Adipocyte (in vitro differentiated cells): Measurements from ENCODE around the gene TIMM17A.

ENCODE experiments used
- DNase-seq: peaks from one replicate; pipeline ENCODE4 v3.0.0-alpha.2; 2015; ENCODE audit warnings: low read depth
- H3K27me3 ChIP-seq: replicated peaks from 2 replicates; pipeline ENCODE4 v1.7.0; 2013; ENCODE audit warnings: mild to moderate bottlenecking, low read length, moderate library complexity; ENCODE audit not compliant: control insufficient read depth, insufficient read depth
- H3K36me3 ChIP-seq: 2 replicates; pipeline ENCODE4 v1.7.0; 2013; ENCODE audit warnings: low read length, mild to moderate bottlenecking, moderate library complexity; ENCODE audit not compliant: control insufficient read depth, insufficient read depth, severe bottlenecking
- H3K4me1 ChIP-seq: 2 replicates; pipeline ENCODE4 v1.7.0; 2013; ENCODE audit warnings: mild to moderate bottlenecking, low read length, moderate library complexity; ENCODE audit not compliant: control insufficient read depth, insufficient read depth
- H3K4me3 ChIP-seq: 2 replicates; pipeline ENCODE4 v1.7.0; 2013; ENCODE audit warnings: mild to moderate bottlenecking, low read length, moderate library complexity
- H3K9ac ChIP-seq: 2 replicates; pipeline ENCODE4 v1.7.0; 2013; ENCODE audit warnings: mild to moderate bottlenecking, low read length, moderate library complexity
- H3K9me3 ChIP-seq: 2 replicates; pipeline ENCODE4 v1.7.0; 2013; ENCODE audit warnings: mild to moderate bottlenecking, low read length, moderate library complexity; ENCODE audit not compliant: control insufficient read depth

TIMM17A gene

DNA sequence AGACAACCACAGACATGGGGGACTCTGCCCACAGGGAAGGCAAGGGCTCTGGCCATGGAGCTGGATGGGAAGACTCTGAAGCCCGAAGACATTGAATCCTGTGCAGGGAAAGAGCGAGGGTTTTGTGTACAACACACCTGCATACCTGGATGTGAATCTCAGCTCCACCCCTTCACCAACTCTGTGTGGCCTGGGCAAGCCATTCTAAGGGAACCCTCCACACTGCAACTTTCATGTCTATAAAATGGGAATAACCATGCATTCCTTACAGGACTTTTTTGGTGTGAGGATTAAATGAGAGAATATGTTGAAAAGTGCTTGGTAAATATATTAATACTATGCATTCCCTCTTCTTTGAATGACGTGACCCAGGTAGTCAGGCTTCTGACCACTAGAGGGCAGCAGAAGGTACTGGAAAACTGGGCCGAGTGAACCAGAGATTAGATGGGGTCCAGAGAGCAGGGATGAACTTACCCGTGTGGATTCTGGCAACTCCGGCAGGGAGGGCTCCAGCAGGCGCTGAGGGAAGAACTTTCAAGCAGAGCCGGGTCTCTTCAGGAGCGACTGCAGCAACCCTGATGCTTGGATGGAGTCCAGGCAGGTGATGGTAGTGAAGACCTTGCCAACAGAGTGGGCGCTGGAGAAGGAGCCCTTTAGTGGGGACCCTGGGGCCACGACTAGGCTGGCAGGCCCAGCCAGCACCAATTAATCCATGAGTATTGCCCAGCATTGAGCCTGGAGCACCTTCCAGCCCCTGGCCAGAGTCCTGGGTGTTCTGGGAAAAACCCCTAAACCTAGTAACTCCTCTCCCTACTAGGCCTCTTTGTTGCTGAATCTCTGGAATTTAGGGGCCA lies 54.2 kb downstream of the TIMM17A start:
- no peaks in the 10 kb centered on the region for H3K9me3 ChIP-seq
- no peak overlapping the region for H3K9ac ChIP-seq
- H3K36me3 ChIP-seq: peaks cover 10% of the 10 kb centered on the region
- peaks cover 7% of the 10 kb centered on the region for H3K27me3 ChIP-seq
- no peak overlapping the region for H3K4me3 ChIP-seq
- H3K4me1 ChIP-seq: peaks cover 15% of the 10 kb centered on the region
- peak; percentile 93 for DNase-seq

- Histone ChIP-seq H3K4me3 (no peak within 1 kb of the TSS), H3K9me3 (no peaks in the 10 kb centered on the region), H3K36me3 (peaks cover 2% of the 10 kb centered on the region), H3K27me3 (peaks cover 7% of the 10 kb centered on the region), H3K9ac (no peak within 1 kb of the TSS), H3K4me1 (peaks cover 9% of the 10 kb centered on the region)
- DNase-seq: no peak
These were observed 55.1 kb downstream of the TIMM17A start, which contains the start of gene ELF3 for GRCh38 chr1:202010180-202011015. Gene ELF3, plus strand, starts transcription at chr1:202010587. Its CDS starts 550 bp downstream, at chr1:202011137.

GRCh38 chr1:202011994-202012393 lies 56.7 kb downstream of the TIMM17A start:
- no peak overlapping the region for H3K4me3 ChIP-seq
- H3K27me3 ChIP-seq: peaks cover 7% of the 10 kb centered on the region
- no peaks in the 10 kb centered on the region for H3K36me3 ChIP-seq
- no peak overlapping the region for H3K9ac ChIP-seq
- H3K9me3 ChIP-seq: no peaks in the 10 kb centered on the region
- no peak for DNase-seq
- H3K4me1 ChIP-seq: no peaks in the 10 kb centered on the region

DNA sequence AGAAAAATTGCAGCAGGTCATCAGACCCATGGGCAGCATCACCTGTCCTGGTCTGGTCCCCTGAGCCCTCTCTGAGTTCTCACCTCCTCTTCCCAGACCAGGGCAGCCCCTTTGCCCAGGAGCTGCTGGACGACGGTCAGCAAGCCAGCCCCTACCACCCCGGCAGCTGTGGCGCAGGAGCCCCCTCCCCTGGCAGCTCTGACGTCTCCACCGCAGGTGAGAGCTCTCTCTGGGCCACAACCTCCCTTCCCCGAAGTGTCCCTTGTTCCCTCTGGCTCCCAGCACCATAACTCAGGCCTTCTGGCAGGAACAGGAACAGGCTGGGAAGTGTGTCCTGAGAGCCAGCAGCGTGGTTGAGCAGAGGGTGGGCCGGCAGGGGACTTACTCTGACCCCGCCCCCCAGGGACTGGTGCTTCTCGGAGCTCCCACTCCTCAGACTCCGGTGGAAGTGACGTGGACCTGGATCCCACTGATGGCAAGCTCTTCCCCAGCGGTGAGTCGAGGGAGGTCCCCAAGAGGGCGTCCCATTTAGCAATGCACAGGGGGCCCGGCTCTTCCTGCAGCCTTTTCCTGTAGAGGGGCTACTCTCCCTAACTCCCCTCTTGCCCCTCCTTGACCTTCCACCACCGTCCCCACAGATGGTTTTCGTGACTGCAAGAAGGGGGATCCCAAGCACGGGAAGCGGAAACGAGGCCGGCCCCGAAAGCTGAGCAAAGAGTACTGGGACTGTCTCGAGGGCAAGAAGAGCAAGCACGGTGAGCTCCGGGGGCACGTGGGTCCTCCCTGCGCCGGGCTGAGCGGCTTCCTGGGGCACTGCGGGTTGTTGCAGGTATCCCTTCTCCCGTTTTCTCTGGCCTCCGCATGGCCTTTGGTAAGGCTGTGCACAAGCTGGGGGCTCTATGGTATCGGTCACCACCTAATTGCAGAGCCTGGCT lies 57.5 kb downstream of the TIMM17A start:
- Histone ChIP-seq H3K9me3 (no peaks in the 10 kb centered on the region), H3K4me3 (no peak overlapping the region), H3K4me1 (no peaks in the 10 kb centered on the region), H3K36me3 (no peaks in the 10 kb centered on the region), H3K9ac (no peak overlapping the region), H3K27me3 (peaks cover 7% of the 10 kb centered on the region)
- no peak for DNase-seq

GRCh38 chr1:202013603-202014002 lies 58.3 kb downstream of the TIMM17A start:
- H3K9ac ChIP-seq: no peak overlapping the region
- H3K4me1 ChIP-seq: no peaks in the 10 kb centered on the region
- no peak for DNase-seq
- no peaks in the 10 kb centered on the region for H3K36me3 ChIP-seq
- no peak overlapping the region for H3K4me3 ChIP-seq
- H3K9me3 ChIP-seq: no peaks in the 10 kb centered on the region
- H3K27me3 ChIP-seq: peaks cover 10% of the 10 kb centered on the region

GRCh38 chr1:202014060-202014459 lies 58.8 kb downstream of the TIMM17A start:
- H3K9ac ChIP-seq: no peak overlapping the region
- no peaks in the 10 kb centered on the region for H3K4me1 ChIP-seq
- H3K36me3 ChIP-seq: no peaks in the 10 kb centered on the region
- H3K27me3 ChIP-seq: peaks cover 10% of the 10 kb centered on the region
- H3K4me3 ChIP-seq: no peak overlapping the region
- H3K9me3 ChIP-seq: no peaks in the 10 kb centered on the region
- DNase-seq: no peak

GRCh38 chr1:202014915-202015661 lies 59.8 kb downstream of the TIMM17A start:
- DNase-seq: no peak
- no peaks in the 10 kb centered on the region for H3K9me3 ChIP-seq
- no peak overlapping the region for H3K4me3 ChIP-seq
- no peaks in the 10 kb centered on the region for H3K4me1 ChIP-seq
- no peak overlapping the region for H3K9ac ChIP-seq
- no peaks in the 10 kb centered on the region for H3K36me3 ChIP-seq
- H3K27me3 ChIP-seq: peaks cover 10% of the 10 kb centered on the region

DNA sequence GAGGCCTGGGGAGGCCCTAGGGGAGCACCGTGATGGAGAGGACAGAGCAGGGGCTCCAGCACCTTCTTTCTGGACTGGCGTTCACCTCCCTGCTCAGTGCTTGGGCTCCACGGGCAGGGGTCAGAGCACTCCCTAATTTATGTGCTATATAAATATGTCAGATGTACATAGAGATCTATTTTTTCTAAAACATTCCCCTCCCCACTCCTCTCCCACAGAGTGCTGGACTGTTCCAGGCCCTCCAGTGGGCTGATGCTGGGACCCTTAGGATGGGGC lies 60.3 kb downstream of the TIMM17A start:
- no peak for DNase-seq
- Histone ChIP-seq H3K4me1 (no peaks in the 10 kb centered on the region), H3K27me3 (peaks cover 9% of the 10 kb centered on the region), H3K36me3 (no peaks in the 10 kb centered on the region), H3K9me3 (no peaks in the 10 kb centered on the region), H3K4me3 (no peak overlapping the region), H3K9ac (no peak overlapping the region)

- H3K4me3 ChIP-seq: no peak overlapping the region
These were observed 60.9 kb downstream of the TIMM17A start for GRCh38 chr1:202016022-202016810.

More at GRCh38 chr1:202016022-202016810, 60.9 kb downstream of the TIMM17A start:
- H3K4me1 ChIP-seq: no peaks in the 10 kb centered on the region
- H3K9me3 ChIP-seq: no peaks in the 10 kb centered on the region
- H3K36me3 ChIP-seq: no peaks in the 10 kb centered on the region
- no peak overlapping the region for H3K9ac ChIP-seq
- DNase-seq: peak; percentile 82
- peaks cover 3% of the 10 kb centered on the region for H3K27me3 ChIP-seq
